ENCODE measurements around the gene ARL4D.
"Not testable (repeated sequence)": the region's sequence is repeated elsewhere in the genome, so short reads cannot be mapped to it uniquely, and the experiment has no call there.

ARL4D gene

GRCh38 chr17:43371227-43371821, 27.5 kb upstream of the ARL4D start:
- DNase-seq = no peak

- DNase-seq = no peak
Measured at GRCh38 chr17:43372273-43372911, 26.4 kb upstream of the ARL4D start.

- DNase-seq = no peak
Measured at GRCh38 chr17:43373356-43373755, 25.4 kb upstream of the ARL4D start.

- not testable (repeated sequence) for DNase-seq
Measured at GRCh38 chr17:43375915-43376314, 22.9 kb upstream of the ARL4D start.

GRCh38 chr17:43377056-43377810, 21.6 kb upstream of the ARL4D start:
- no peak for DNase-seq

- no peak for DNase-seq
Measured at GRCh38 chr17:43378766-43379165, 20.0 kb upstream of the ARL4D start.

- DNase-seq = no peak
Measured at GRCh38 chr17:43380307-43380706, 18.5 kb upstream of the ARL4D start.

GRCh38 chr17:43381204-43381603, 17.6 kb upstream of the ARL4D start:
- DNase-seq = no peak

GRCh38 chr17:43381621-43382020, 17.2 kb upstream of the ARL4D start:
- DNase-seq = no peak

- no peak for DNase-seq
Measured at GRCh38 chr17:43382776-43383175, 16.0 kb upstream of the ARL4D start.

GRCh38 chr17:43383372-43383771, 15.4 kb upstream of the ARL4D start:
- no peak for DNase-seq

- DNase-seq = no peak
Measured at GRCh38 chr17:43383826-43384475, 14.8 kb upstream of the ARL4D start.

- DNase-seq = no peak
Measured at GRCh38 chr17:43384476-43384862, 14.3 kb upstream of the ARL4D start.

- DNase-seq = no peak
Measured at GRCh38 chr17:43385046-43385831, 13.6 kb upstream of the ARL4D start.

GRCh38 chr17:43388359-43389045, 10.3 kb upstream of the ARL4D start:
- DNase-seq = peak; percentile 68 to 86 (median 77)

GRCh38 chr17:43389046-43389947, 9.5 kb upstream of the ARL4D start:
- DNase-seq = peak; percentile 43 to 66 (median 56)

GRCh38 chr17:43392397-43392796, 6.4 kb upstream of the ARL4D start:
- DNase-seq = no peak

GRCh38 chr17:43393944-43394482, 4.8 kb upstream of the ARL4D start:
- peak; percentile 71 to 84 (median 74) for DNase-seq

GRCh38 chr17:43394696-43395095, 4.1 kb upstream of the ARL4D start:
- DNase-seq = not testable (repeated sequence)

- DNase-seq = no peak
Measured at GRCh38 chr17:43395165-43395564, 3.6 kb upstream of the ARL4D start.

Measured in activated CD4-positive, CD25-positive, alpha-beta regulatory T cell (primary cell).